Fibroblast of skin of left biceps (primary cell): ENCODE measurements around the gene C1orf167.
A peak's percentile ranks its signal among the peaks of the same experiment; 100 is the strongest.
"Not testable (repeated sequence)": the region's sequence is repeated elsewhere in the genome, so short reads cannot be mapped to it uniquely, and the experiment has no call there.

ENCODE experiments used
- DNase-seq, 2 experiments: peaks; one replicate each; pipeline ENCODE4 v3.0.0-alpha.2; 2013; ENCODE audit warnings: low read depth in 2 of 2

C1orf167 gene

DNA sequence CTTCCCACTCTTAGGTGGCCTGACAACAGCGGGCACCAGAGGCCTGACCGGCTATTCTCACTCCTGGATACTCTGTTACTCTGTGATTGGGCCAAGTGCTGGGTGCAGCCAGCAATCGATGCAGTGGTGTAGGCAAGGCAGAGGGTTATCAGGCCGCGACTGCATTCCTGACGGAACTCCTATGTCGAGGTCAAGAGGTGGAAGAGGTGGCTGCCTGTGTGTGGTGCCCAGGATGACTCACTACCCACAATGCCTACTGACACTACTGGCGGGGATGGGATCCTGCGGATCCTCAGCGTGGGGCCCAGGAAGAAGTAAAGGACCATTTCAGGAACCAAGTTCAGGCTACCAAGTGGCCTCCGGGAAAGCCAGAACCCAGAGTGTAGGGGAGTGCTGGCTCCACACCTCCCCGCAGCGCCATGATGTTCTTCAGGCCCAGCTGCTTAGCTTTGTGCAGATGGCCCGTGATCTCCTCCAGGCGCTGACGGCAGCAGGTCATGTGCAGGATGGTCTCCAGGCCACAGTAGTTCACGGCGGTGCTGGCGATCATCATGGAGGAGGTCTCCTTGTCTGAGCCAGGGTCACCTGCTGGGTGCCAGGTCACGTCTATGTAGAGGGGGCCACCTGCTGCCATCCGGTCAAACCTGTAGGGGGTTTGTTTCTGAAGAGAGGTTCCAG, 38.9 kb downstream of the C1orf167 start:
- DNase-seq, result no peak

DNA sequence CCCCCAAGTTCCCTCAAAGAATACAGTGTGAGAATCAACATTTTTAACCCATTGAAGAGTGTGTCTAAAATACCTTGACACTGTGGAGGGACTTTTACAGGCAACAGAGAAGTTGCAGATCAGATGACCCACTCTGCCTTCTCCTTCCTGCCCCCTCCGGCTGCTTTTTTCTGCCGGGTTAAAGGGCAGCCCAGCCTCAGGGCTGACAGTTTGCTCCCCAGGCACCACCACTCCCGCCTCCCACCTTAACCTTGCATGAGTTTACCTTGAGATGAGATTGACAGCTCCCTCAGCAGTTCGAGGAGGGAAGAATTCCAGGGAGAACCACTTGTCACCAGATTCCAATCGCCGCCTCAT, 40.6 kb downstream of the C1orf167 start:
- DNase-seq, result no peak

GRCh38 chr1:11802973-11803885, 41.2 kb downstream of the C1orf167 start:
- DNase-seq, result peak; percentile 82

DNA sequence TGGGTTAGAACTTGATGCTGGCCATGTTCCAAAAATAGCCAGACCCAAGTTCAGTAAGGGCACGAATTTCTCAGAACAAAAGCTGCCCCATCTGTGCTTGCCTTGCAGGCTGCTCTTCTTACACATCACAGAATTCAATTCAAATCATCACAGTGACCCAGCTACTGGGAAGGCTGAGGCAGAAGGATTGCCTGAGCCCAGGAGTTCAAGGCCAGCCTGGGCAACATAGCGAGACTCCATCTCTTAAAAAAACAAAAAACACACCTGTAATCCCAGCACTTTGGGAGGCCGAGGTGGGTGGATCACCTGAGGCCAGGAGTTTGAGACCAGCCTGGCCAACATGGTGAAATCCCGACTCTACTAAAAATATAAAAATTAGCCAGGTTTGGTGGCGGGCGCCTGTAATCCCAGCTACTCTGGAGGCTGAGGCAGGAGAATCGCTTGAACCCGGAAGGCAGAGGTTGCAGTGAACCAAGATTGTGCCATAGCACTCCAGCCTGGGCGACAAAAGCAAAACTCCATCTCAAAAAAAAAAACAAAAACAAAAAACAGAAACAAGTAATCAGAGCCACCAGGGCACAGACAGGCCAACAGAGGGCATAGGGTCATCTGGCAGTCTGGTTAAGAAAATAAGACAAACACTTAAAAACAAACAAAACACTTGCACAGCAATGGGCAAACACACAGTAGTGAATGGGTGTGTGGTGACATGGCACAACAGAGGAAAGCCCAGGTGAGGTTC, 42.1 kb downstream of the C1orf167 start:
- DNase-seq, result not testable (repeated sequence)

DNA sequence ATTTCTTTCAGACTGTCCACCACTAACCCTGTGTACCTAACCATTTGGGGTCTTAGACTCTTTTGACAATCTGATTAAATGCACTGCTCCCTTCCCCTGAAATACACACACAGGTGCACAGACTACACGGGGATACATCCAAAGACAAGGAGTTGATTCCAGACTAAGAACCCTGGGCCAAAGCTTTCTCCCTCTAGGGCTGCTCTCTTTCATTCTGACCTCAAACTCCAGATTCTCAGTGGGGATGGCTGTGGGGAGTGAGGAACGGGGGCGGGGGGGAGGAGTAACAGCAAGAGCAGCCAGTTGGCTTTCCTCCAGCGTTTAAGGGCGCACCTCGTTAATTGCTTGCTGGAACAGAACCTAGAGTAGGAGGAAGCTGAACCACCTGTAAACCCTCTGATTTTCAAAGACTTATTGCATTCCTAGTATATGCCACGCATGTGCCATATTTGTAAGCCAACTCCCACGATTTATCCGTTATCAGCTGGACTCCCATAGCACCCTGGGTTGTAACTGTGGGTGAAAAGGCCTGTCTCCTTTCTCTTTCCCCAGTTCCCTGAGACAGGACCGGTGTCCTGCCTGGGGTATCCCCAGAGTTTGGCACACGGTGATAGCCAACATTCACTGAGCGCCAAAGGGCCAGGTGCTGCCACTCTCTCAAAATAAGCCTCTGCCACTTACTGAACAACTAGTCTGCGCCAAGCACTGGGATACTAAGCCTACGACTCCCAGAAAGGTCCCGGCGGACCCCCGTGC, 42.9 kb downstream of the C1orf167 start:
- no peak for DNase-seq

DNA sequence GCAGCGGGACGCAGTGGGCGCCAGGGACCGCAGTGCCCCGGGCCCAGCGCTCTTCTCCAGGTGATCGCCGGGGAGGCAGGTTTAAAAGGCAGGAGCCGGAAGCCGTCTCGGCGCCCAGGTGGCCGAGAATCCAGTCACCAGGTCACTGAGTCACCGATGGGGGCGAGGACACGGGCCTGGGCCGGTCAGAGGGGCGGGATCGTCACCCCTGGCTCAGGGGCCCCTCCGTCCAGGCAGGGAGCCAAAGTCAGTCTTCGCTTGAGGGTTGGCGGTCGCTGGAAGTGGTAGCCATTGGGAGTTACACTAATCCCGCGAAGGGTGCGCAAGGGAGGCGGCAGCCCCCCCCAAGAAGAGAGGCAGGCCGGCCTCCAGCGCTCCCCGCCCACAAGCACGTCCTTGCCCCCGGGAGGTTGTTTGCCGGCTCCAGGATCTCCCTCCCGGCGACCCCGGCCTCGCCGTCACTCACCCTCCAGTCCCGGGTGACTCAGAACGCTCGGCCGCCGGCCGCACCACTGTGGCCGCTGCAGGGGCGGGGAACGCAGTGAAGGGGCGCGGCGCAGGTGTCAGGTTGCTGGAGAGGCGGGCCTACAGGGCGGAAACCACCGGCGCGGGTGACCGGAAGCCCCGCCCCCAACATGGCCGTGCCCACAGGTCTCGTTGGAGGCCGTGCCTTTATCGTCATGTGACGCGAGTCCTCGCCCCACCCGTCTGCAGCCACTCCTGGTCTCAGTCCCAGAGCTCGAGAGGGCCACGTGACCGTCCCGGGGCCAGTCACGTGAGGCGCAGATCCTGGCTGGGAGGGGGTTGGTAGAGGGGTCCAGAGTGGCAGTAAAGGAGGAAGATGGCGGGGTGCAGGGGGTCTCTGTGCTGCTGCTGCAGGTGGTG, 43.7 kb downstream of the C1orf167 start, which contains the start of the genes CLCN6 and MTHFR:
TSS of gene CLCN6 (plus strand) at position 770 of the 885 bp plus-strand sequence. CDS start at position 842, 72 bp downstream.
TSS of gene MTHFR (minus strand) at position 543 of the 885 bp plus-strand sequence. CDS start 2,848 bp downstream, outside the sequence.
- DNase-seq, result peak; percentile 96 to 97

- DNase-seq, result no peak
Observed at GRCh38 chr1:11806307-11806936, 44.4 kb downstream of the C1orf167 start.

- DNase-seq, result no peak
Observed at GRCh38 chr1:11807133-11807532, 45.1 kb downstream of the C1orf167 start.

- DNase-seq, result no peak
Observed at GRCh38 chr1:11813021-11813420, 51.0 kb downstream of the C1orf167 start.

- no peak for DNase-seq
Observed at GRCh38 chr1:11817192-11817591, 55.2 kb downstream of the C1orf167 start.

- no peak for DNase-seq
Observed at GRCh38 chr1:11822091-11822490, 60.1 kb downstream of the C1orf167 start.

DNA sequence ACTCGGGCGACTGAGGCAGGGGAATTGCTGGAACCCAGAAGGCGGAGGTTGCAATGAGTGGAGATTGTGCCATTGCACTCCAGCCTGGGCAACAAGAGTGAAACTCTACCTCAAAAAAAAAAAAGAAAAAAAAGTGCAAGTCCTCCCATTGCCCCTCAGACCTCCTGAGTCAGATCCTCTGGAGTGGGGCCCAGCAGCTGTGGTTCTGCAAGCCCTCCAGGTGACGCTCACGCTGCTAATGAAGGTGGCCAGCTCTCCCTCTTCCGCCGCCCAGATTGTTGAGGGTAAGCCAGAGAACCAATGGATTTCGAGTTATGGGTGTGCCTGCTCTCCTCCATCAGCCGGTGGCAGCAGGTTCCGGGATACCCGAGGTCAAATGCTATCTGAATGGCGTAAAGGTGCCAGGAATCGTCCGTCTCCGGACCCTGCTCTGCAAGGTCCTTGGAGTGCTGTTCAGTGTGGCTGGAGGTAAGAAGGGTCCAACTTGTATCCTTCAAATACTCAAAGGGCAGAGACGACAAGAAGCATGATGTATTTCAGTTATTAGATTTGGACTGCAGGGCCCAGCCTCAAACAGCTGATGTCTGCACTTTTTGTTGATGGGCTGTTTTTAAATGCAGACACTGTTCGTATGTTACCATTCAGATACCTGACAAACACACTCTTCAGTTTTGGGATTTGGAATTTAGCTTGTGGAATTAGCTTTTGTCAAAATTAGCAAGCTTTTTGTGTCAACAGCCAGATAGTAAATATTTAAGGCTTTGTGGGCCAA, 61.6 kb downstream of the C1orf167 start:
- no peak for DNase-seq

GRCh38 chr1:11825131-11825530, 63.1 kb downstream of the C1orf167 start:
- no peak for DNase-seq

DNA sequence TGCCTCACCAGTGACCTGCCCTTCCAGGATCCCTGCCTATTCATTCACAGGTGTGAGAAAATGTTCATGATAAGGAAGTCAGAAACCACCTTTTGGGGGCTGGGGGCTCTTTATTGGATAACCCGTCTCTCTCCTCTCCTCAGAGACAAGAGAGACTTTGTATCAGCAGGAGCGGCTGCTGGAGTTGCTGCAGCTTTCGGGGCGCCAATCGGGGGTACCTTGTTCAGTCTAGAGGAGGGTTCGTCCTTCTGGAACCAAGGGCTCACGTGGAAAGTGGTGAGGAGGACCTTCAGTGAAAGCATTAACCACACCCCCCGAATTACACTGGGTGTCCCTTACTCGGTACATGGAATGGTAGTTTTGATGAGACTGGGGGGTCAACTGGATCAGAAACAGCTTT, 65.0 kb downstream of the C1orf167 start:
- DNase-seq, result no peak

DNA sequence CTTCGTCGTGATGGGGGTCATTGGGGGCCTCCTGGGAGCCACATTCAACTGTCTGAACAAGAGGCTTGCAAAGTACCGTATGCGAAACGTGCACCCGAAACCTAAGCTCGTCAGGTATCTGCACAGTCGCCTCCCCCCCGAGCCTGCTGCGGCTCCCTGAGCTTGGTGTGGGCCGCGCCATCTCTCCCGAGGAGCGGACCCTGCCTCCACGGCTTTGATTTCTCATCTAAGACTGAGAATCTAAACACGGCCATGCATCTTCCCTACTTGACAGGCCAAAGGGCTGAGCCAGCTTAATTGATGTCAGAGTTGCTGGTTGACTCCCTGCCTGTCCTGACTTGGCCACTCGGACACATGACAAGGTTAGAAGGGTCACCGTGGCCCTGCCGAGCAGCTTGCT, 66.5 kb downstream of the C1orf167 start:
- DNase-seq, result no peak

- DNase-seq, result no peak
Observed at GRCh38 chr1:11831945-11832725, 70.1 kb downstream of the C1orf167 start.

DNA sequence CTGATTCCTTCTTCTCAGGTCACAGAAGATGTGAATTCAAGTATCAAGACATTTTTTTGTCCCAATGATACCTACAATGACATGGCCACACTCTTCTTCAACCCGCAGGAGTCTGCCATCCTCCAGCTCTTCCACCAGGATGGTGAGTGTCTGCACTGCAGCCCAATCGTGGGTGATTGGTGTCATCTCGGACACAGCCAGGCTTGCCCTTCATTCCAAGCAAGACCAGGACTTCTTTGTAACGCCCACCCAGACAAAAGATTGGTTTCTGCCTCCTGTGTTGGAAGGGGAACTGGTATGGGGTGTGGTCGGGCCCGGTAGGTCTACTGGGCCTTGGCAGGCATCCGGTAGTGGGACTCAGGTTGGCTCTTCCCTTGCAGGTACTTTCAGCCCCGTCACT, 71.5 kb downstream of the C1orf167 start:
- DNase-seq, result no peak

GRCh38 chr1:11833900-11834299, 71.9 kb downstream of the C1orf167 start:
- DNase-seq, result no peak
